Endothelial cell (in vitro differentiated cells): ENCODE data around the gene RBMS3. TPM values are rescaled to one million over a fixed set of nuclear protein-coding genes. Genes with fewer than 3 reads are reported as not detected.

Source experiments
- DNase-seq: peaks from one replicate; pipeline ENCODE4 v3.0.0; 2021; ENCODE audit warnings: low spot score
- H3K27ac Mint-ChIP-seq: one replicate; pipeline ENCODE4 v1.8.0; 2021; ENCODE audit warnings: mixed read lengths, inconsistent platforms; ENCODE audit not compliant: unreplicated experiment
- H3K27me3 Mint-ChIP-seq: one replicate; pipeline ENCODE4 v1.8.0; 2021; ENCODE audit warnings: mild to moderate bottlenecking, moderate library complexity, mixed read lengths, inconsistent platforms; ENCODE audit not compliant: unreplicated experiment
- H3K36me3 Mint-ChIP-seq: one replicate; pipeline ENCODE4 v1.8.0; 2021; ENCODE audit warnings: mild to moderate bottlenecking, low read depth, mixed read lengths, inconsistent platforms; ENCODE audit not compliant: unreplicated experiment
- H3K4me1 Mint-ChIP-seq: one replicate; pipeline ENCODE4 v1.8.0; 2021; ENCODE audit warnings: mild to moderate bottlenecking, mixed read lengths, inconsistent platforms; ENCODE audit not compliant: unreplicated experiment
- H3K4me3 Mint-ChIP-seq: one replicate; pipeline ENCODE4 v1.8.0; 2021; ENCODE audit warnings: mild to moderate bottlenecking, mixed read lengths, inconsistent platforms; ENCODE audit not compliant: unreplicated experiment
- H3K9me3 Mint-ChIP-seq: one replicate; pipeline ENCODE4 v1.8.0; 2021; ENCODE audit warnings: mixed read lengths, inconsistent platforms; ENCODE audit not compliant: unreplicated experiment
- CTCF ChIP-seq: fragments of 200-600 bp; sonication (generic); IDR thresholded peaks from one replicate; pipeline ENCODE4 v1.5.0; 2021; ENCODE audit warnings: antibody characterized with exemption; ENCODE audit not compliant: unreplicated experiment
- total RNA-seq: library from RNA; stranded (reverse); fragmentation: NEBNext Ultra II Directional; extraction: Animal tissue kit (Norgen Biotek cat#: 25700); gene quantifications from one replicate; pipeline ENCODE4 v1.2.1, GENCODE V29; 2021; ENCODE audit not compliant: unreplicated experiment

Gene RBMS3
- total RNA-seq, 1 donor from 2014 or later: 30.9 TPM

GRCh38 chr3:30006111-30006510 lies 725.2 kb downstream of the RBMS3 start:
- peaks cover 8% of the 10 kb centered on the region for H3K4me1 Mint-ChIP-seq
- H3K36me3 Mint-ChIP-seq: no peaks in the 10 kb centered on the region
- TF ChIP-seq CTCF: no peak
- no peak overlapping the region for H3K27ac Mint-ChIP-seq
- H3K4me3 Mint-ChIP-seq: no peak overlapping the region
- no peak for DNase-seq
- no peaks in the 10 kb centered on the region for H3K27me3 Mint-ChIP-seq
- H3K9me3 Mint-ChIP-seq: no peaks in the 10 kb centered on the region

DNA sequence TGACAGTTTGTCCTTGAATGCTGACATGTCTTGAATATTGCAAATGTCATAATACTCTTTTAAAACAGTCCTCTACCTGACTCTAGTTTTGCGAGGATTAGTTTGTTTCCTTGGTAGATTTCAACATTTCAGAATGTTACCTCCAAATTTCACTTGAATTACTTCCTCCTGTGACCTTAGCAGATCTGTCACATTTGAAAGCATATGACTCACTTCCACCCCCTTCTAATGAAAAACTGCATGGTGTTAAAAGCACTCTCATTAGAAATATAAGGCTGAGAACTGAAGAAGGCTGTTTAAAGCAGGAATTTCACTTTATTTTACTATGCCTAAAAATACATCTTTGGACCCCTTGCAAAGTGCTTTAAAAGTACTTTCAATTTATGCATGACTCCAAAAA lies 726.8 kb downstream of the RBMS3 start:
- Mint-ChIP-seq H3K4me1 (peaks cover 8% of the 10 kb centered on the region), H3K36me3 (no peaks in the 10 kb centered on the region), H3K27ac (no peak overlapping the region), H3K4me3 (no peak overlapping the region), H3K27me3 (peaks cover 2% of the 10 kb centered on the region), H3K9me3 (no peaks in the 10 kb centered on the region)
- TF ChIP-seq CTCF: no peak
- no peak for DNase-seq

DNA sequence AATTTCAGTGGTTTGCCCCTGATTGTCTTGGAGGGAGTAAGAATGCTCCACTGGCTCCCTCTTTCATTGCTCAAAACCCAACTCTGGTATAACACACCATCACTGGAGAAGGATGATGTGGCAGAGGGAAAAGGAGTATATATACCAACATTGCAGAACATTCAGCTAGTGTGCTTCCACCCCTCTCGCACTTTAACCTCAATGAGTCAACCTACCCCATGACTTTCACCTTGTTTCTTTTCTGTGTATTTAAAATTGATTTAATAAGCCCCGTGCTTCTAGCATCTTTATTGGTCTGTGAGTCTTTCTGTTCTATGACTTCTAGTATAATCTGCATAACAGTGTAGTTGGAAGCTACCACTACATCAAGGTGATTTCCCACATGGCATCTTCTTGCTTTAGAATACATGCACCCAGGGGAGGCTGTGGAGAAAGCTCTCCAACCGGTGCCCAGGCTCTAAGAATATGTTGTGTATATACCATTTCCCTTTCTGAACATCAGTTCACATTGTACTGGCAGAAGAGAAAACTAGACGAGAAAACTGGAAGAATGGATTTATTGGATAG lies 730.4 kb downstream of the RBMS3 start:
- Mint-ChIP-seq H3K9me3 (no peaks in the 10 kb centered on the region), H3K4me1 (peaks cover 2% of the 10 kb centered on the region), H3K36me3 (no peaks in the 10 kb centered on the region), H3K27me3 (peaks cover 2% of the 10 kb centered on the region), H3K4me3 (no peak overlapping the region), H3K27ac (no peak overlapping the region)
- no peak for DNase-seq
- TF ChIP-seq CTCF: no peak

GRCh38 chr3:30012941-30013543 lies 732.2 kb downstream of the RBMS3 start:
- peak; percentile 78 for TF ChIP-seq CTCF

DNA sequence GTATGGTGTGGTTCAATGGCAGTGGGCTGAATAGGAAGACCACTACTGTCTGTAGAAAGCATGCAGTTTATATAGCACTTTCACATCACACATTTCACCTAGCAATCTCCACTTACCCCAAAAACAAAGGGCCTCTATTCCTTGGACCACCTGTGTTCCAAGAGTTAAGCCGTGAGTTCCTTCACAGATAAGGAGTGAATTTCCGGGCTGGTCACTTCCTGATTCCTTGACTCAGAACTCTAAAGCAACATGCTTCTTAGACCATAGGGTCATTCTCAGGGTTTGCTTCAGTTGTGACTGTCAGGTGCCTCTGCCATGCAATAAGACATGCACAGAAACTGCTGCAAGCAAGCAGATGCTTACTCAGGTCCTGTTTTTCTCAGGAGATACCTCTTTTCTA lies 737.0 kb downstream of the RBMS3 start:
- H3K27me3 Mint-ChIP-seq: no peaks in the 10 kb centered on the region
- H3K9me3 Mint-ChIP-seq: no peaks in the 10 kb centered on the region
- H3K4me1 Mint-ChIP-seq: peaks cover 20% of the 10 kb centered on the region
- H3K4me3 Mint-ChIP-seq: no peak overlapping the region
- no peak for DNase-seq
- H3K36me3 Mint-ChIP-seq: no peaks in the 10 kb centered on the region
- no peak overlapping the region for H3K27ac Mint-ChIP-seq
- no peak for TF ChIP-seq CTCF

More at GRCh38 chr3:30012941-30013543, 732.2 kb downstream of the RBMS3 start:
- H3K4me3 Mint-ChIP-seq: no peak overlapping the region
- no peak overlapping the region for H3K27ac Mint-ChIP-seq
- peaks cover 2% of the 10 kb centered on the region for H3K27me3 Mint-ChIP-seq
- H3K36me3 Mint-ChIP-seq: no peaks in the 10 kb centered on the region
- DNase-seq: peak; percentile 69
- no peaks in the 10 kb centered on the region for H3K9me3 Mint-ChIP-seq
- H3K4me1 Mint-ChIP-seq: peaks cover 5% of the 10 kb centered on the region
